Thymus (tissue), 11 donors: Measurements from ENCODE around the gene OR5D16. TPM values are rescaled to one million over a fixed set of nuclear protein-coding genes. Genes with fewer than 3 reads are reported as not detected.
"Not testable (repeated sequence)": the region's sequence is repeated elsewhere in the genome, so short reads cannot be mapped to it uniquely, and the experiment has no call there.

Experiments used
- DNase-seq, 9 donors: peaks; one replicate each; pipeline ENCODE4 v3.0.0-alpha.2; 2013; ENCODE audit warnings: low spot score in 9 of 9, low read depth in 6 of 9, missing footprints in 1 of 9
- H3K27ac ChIP-seq, 2 donors: one replicate each; pipeline ENCODE4 v1.5.1; 2013; ENCODE audit warnings: control low read depth in 1 of 2, low read depth in 1 of 2, low read length in 1 of 2, mild to moderate bottlenecking in 1 of 2, moderate library complexity in 1 of 2
- H3K27me3 ChIP-seq, 2 donors: one replicate each; pipeline ENCODE4 v1.5.1; 2013; ENCODE audit warnings: low read length in 1 of 2; ENCODE audit not compliant: control insufficient read depth in 2 of 2, insufficient read depth in 1 of 2
- H3K36me3 ChIP-seq, 2 donors: one replicate each; pipeline ENCODE4 v1.5.1; 2013; ENCODE audit warnings: low read length in 1 of 2, mild to moderate bottlenecking in 1 of 2, moderate library complexity in 1 of 2; ENCODE audit not compliant: control insufficient read depth in 2 of 2, insufficient read depth in 2 of 2
- H3K4me1 ChIP-seq, 2 donors: one replicate each; pipeline ENCODE4 v1.5.1; 2013; ENCODE audit warnings: low read length in 2 of 2; ENCODE audit not compliant: control insufficient read depth in 2 of 2, insufficient read depth in 2 of 2
- H3K4me3 ChIP-seq, 2 donors: one replicate each; pipeline ENCODE4 v1.5.1; 2013; ENCODE audit warnings: low read length in 2 of 2, control low read depth in 1 of 2, mild to moderate bottlenecking in 1 of 2
- H3K9me3 ChIP-seq, 2 donors: one replicate each; pipeline ENCODE4 v1.5.1; 2013; ENCODE audit warnings: low read length in 1 of 2, mild to moderate bottlenecking in 1 of 2; ENCODE audit not compliant: control insufficient read depth in 2 of 2, insufficient read depth in 1 of 2
- WGBS: extraction: QIAGEN DNeasy Blood & Tissue Kit; methylation state at CpG from one replicate; pipeline ENCODE4 v1.1.7; 2013; 5-methylcytosine and 5-hydroxymethylcytosine counted together
- polyA plus RNA-seq: library from polyadenylated mRNA; stranded (reverse); fragments of 200-250 nt; gene quantifications from one replicate; pipeline ENCODE4 v1.2.3, GENCODE V29; 2013
- total RNA-seq: library from RNA; stranded (reverse); fragments of 120-200 nt; gene quantifications from one replicate; pipeline ENCODE4 v1.2.4, GENCODE V29; 2013
- donor health status: healthy.

OR5D16 gene
- total and polyA plus RNA-seq, 2 donors, result not detected

DNA sequence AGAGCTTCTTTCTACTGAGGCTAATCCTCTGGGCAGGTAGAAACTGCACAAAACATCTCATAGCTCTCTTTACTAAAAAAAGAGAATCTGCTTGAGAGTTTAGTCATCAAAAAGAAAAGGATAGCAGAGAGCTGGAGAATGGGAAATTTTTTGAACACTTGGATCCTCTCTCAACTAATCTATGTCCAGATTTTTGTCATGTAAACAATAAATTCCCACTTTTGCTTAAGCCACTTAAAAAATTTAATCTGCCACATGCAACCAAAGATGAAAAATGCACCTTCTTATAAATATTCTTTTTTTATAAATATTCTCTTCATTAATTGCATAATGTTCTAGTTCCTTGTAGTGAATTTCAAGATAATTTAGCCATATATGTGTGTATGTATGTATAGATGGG lies 10.5 kb downstream of the OR5D16 start:
- Histone ChIP-seq H3K27ac (no peak overlapping the region), H3K36me3 (no peaks in the 10 kb centered on the region), H3K4me3 (no peak overlapping the region), H3K27me3 (no peaks in the 10 kb centered on the region), H3K4me1 (no peaks in the 10 kb centered on the region), H3K9me3 (no peaks in the 10 kb centered on the region)
- DNase-seq, result no peak

DNA sequence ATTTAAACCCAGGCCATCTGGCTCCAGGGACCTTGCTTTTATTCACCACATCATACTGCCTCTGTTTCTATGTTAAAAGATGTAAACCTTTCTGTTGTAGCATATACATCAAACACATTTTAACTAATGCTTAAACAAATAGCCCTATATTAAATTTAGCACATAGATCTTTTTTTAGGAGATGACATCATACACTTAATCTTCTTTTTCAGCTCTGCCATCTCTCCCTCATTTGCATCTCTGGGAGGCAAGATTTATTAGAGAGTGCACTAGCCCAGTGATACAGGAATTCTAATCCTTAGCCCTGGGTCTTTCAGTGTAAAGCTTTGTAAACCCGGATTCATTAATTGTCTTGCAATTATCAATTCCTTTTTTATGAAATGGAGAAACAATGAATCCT lies 13.6 kb downstream of the OR5D16 start:
- WGBS, result 82% methylated on average over 1 of the region's 1 CpG
- H3K4me1 ChIP-seq, result no peaks in the 10 kb centered on the region
- H3K4me3 ChIP-seq, result no peak overlapping the region
- H3K27ac ChIP-seq, result no peak overlapping the region
- H3K27me3 ChIP-seq, result no peaks in the 10 kb centered on the region
- H3K36me3 ChIP-seq, result no peaks in the 10 kb centered on the region
- DNase-seq, result no peak
- peaks cover 0 to 5% of the 10 kb centered on the region in 2 donors for H3K9me3 ChIP-seq

DNA sequence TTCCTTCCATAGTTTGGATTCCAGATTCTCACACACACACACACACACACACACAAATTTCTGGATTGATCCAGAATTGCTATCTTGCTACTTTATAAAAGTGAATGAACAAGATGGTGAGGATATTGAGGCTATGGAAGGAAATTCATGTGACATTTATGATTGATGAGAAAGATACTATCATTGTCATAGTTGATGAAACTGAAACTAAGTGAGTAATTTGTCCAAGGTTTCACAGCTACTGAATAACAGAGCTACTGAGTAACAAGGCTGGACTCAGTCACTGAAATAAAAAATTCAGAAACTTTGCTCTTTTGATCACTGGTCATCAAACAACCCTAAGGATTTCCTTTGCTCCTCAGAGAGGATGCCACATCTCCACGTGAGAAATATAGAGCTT lies 16.2 kb downstream of the OR5D16 start:
- DNase-seq, result no peak
- Histone ChIP-seq H3K36me3 (no peaks in the 10 kb centered on the region), H3K4me3 (no peak overlapping the region), H3K4me1 (no peaks in the 10 kb centered on the region), H3K27ac (no peak overlapping the region), H3K9me3 (peaks cover 0 to 8% of the 10 kb centered on the region in 2 donors), H3K27me3 (no peaks in the 10 kb centered on the region)
- WGBS, result 33% methylated on average over 1 of the region's 1 CpG

DNA sequence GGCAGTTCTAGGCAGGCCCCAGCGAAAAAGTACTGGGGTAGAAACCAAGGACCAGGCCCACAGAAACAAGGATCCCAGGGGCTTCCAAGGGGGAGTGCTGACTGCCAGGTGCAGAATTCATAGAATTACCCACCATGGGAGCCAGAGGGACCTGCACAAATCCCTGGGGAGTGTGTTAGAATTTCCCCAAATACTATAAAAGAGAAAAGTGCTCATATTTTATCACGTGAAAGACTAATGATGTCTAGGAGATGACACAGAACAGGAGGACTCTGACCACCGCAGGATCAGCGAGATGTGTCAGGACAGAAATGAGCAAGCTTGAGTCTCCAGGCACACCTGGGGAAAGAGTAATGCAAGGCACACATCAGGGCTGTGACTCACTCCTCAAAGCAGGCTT lies 28.8 kb downstream of the OR5D16 start:
- H3K4me3 ChIP-seq, H3K4me1 ChIP-seq, H3K36me3 ChIP-seq, H3K27me3 ChIP-seq, H3K9me3 ChIP-seq, DNase-seq, H3K27ac ChIP-seq: not testable (repeated sequence)
- WGBS, result 91% methylated on average over 4 of the region's 4 CpGs

DNA sequence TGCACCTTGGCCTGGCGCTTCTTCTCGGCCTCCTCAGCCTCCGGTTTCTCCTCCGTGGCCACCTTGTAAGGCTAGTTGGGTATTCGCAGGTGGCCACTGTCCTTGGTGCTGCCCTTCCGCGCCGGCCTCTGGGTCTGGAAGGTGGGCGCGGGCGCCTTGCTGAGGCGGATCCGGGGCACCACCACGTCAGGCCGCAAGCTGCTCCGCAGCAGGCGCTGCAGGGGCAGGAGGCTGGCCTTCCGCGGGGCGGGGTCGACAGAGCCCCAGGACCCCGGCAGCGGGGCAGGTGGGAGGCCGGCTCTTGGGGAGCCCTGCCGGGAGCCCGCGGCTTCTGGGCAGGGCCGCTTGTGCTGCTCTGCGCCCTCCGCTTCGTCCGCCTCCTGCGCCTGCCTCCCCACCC lies 34.2 kb downstream of the OR5D16 start:
- not testable (repeated sequence) for H3K4me1 ChIP-seq, H3K4me3 ChIP-seq, H3K27ac ChIP-seq, H3K36me3 ChIP-seq, DNase-seq, H3K27me3 ChIP-seq
- H3K9me3 ChIP-seq, result peaks cover 0 to 20% of the 10 kb centered on the region in 2 donors
- 33% methylated on average over 33 of the region's 33 CpGs for WGBS

DNA sequence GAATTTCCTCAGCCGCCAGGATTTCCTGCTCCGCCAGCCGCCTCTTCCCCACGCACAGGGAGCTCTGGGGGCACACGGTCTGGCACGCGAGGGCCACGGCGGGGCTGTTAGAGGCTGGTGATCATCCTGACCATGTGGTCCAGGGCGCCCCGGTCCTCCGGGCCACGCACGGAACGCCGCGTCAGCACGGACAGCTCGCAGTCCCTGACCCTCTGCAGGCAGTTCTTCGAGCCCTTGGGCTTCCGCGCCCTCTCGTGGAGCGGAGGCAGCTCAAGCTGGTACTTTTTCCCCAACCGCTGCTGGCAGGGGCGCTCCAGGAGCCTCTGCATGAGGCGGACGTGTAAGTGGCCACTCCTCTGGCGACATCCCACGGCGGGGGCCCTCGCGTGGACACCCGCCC lies 34.6 kb downstream of the OR5D16 start:
- H3K9me3 ChIP-seq, result peaks cover 0 to 20% of the 10 kb centered on the region in 2 donors
- WGBS, result 40% methylated on average over 34 of the region's 34 CpGs
- not testable (repeated sequence) for H3K27ac ChIP-seq, H3K4me3 ChIP-seq, DNase-seq, H3K27me3 ChIP-seq, H3K4me1 ChIP-seq, H3K36me3 ChIP-seq

DNA sequence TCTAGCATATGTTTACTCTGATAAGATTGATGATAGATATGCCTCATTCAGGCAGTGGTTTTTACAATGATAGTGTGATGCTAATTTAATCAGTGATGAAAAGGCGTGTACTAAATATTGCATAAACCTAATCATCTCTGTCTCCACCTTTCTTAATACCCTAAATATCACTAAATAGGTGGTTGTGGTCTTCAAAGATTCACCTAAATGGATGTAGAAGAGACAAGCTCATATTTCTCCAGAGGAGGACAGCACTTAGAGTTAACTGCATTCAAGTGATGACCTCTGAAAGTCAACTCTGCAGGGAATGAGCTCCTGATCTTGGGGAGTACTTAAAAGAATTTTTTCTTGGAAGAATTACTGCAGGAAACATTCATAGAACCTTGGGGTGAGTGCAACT lies 44.4 kb downstream of the OR5D16 start, which contains the start of gene TRIM51:
TRIM51 (plus strand) TSS at position 301 of the 400 bp plus-strand sequence. CDS start 2,132 bp downstream, outside the sequence.
- not testable (repeated sequence) for H3K27me3 ChIP-seq, H3K36me3 ChIP-seq, H3K4me1 ChIP-seq, H3K27ac ChIP-seq, H3K4me3 ChIP-seq, DNase-seq, H3K9me3 ChIP-seq
- 78% methylated on average over 1 of the region's 1 CpG for WGBS

DNA sequence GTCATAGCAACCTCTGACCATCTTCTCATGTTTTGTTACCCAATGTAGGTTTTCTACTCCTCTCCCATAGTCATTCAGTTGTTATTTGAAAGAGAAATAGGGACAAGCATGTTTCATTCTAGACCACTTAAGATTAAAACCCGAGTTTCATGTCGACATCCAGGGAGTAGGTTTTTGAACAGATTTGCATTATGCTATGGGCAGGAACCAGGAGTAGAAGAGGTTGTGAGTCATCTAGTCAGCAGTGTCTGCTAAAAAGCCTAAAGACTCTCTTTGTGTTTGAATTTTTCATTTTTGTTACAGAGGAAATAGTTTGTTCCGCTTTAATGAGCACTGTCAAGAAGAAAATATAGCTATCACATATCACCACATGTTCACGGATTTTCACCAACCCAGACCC lies 46.4 kb downstream of the OR5D16 start:
- H3K9me3 ChIP-seq, H3K27ac ChIP-seq, DNase-seq, H3K4me1 ChIP-seq, H3K4me3 ChIP-seq, H3K27me3 ChIP-seq, H3K36me3 ChIP-seq: not testable (repeated sequence)
- WGBS, result 90% methylated on average over 4 of the region's 4 CpGs

DNA sequence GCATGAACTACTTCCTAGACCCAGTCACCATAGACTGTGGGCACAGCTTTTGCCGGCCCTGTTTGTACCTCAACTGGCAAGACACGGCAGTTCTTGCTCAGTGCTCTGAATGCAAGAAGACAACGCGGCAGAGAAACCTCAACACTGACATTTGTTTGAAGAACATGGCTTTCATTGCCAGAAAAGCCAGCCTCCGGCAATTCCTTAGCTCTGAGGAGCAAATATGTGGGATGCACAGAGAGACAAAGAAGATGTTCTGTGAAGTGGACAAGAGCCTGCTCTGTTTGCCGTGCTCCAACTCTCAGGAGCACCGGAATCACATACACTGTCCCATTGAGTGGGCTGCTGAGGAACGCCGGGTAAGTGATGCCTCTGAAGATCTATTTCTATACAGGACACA lies 46.9 kb downstream of the OR5D16 start:
- WGBS, result 95% methylated on average over 9 of the region's 9 CpGs
- H3K9me3 ChIP-seq, H3K27ac ChIP-seq, DNase-seq, H3K4me1 ChIP-seq, H3K36me3 ChIP-seq, H3K4me3 ChIP-seq, H3K27me3 ChIP-seq: not testable (repeated sequence)
